Inflammatory macrophage treated with lipopolysaccharide for 1 hour (primary cell): ENCODE data around the gene PDLIM5.
A peak's percentile ranks its signal among the peaks of the same experiment; 100 is the strongest.
"Not testable (repeated sequence)": the region's sequence is repeated elsewhere in the genome, so short reads cannot be mapped to it uniquely, and the experiment has no call there.

Source experiments
- DNase-seq, 2 donors: peaks; one replicate each; pipeline ENCODE4 v3.0.0-alpha.2; 2020 to 2022

Gene PDLIM5

DNA sequence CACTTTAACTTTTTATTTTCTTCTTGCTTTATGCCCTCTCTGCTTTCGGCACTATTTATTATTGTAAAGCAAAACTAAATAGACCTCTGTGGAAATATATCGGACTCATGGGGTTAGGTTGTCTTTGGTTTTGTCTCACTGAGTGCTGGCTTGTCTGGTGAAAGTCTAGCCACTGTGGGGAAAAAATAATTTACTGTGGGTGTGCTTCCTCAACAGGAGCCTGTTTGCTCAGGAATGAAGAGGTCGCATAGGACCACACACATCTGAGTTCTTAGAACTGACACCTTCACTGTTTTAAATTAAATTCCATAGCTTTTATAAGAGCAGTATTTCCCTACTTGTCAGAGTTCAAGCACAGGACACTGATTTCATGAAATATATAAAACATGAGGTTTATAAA, 203.0 kb downstream of the PDLIM5 start:
- no peak for DNase-seq

- DNase-seq: no peak
Observed at GRCh38 chr4:94660614-94661013, 208.9 kb downstream of the PDLIM5 start.

- not testable (repeated sequence) for DNase-seq
Observed at GRCh38 chr4:94665021-94665420, 213.3 kb downstream of the PDLIM5 start.

DNA sequence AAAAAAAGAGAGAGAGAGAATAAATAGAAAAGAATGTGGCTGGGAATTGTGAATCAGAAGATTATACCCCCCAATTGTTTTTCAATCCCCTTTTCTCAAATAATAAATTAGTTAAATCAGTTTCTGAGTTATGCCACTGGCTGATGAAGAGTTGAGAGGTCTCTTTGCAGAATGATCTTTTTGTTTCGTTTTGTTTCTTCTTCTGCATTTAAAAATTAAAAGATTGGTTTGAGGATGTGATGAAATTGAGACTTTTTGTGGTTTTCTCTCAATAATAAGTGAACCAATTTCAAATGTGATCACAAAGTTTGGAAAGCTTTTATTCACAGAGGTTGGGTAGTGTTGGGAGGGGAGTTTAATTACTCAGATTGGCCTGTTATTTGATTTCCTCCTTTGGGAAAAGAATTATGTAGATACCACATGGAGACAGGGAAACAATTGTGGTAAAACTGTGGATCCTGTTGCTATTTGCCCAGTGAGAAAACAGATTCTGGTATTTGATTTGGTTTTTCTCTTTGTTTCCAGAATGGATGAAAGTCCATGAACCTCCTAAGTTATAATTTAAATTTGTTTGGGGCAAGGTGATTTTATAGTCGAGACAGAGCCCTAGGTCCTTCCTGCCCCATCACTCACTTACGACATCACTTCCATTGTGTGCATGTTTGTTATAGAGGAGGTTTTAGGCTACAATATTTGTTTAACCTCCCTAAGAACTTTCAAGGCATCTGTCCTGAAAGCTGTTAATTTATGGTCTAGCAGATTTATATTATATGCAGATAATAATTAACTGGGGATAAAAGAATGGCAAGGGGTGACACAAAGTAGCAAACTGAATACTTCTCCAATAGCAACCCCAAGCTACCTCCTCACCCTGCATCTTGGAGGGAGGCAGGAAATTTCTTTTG, 214.0 kb downstream of the PDLIM5 start:
- DNase-seq: no peak

DNA sequence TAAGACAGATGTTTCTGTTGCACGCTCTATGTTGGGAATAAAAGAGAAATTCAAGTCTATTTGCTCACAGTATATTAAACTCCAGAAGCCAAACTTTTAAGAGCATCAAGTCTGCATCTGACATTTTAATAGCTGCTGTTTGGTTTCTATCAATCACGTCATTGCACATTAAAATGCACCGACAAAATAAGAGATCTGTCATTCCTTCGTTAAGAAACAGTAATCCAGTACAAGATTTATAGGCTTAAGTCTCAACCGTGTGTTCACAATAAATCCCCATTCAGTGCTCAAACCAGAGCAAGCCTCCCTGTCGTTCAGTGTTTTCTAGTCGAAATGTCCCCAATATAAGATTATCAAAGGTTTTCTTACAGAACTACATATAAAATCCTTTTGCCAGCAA, 217.0 kb downstream of the PDLIM5 start:
- no peak for DNase-seq

- DNase-seq: no peak
Observed at GRCh38 chr4:94669672-94670664, 218.2 kb downstream of the PDLIM5 start.

DNA sequence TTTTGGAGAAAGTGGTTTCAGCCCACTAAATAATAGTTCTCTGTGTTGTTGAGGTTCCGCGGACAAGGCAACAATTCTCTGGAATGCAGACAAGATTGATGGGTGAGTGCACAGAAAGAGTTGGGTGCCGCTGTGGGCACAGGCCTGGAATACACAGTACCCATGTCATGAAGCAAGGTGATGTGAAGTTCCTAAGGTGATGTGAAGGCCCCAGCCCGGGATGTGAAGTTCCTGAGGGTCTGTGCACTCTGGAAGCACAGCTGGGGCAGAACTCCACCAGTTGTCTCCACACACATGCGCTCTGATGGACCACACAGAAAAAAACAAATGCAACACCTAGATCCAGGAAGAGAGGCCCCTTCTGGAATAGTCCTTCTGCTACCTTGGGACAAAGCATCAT, 219.4 kb downstream of the PDLIM5 start:
- DNase-seq: no peak

DNA sequence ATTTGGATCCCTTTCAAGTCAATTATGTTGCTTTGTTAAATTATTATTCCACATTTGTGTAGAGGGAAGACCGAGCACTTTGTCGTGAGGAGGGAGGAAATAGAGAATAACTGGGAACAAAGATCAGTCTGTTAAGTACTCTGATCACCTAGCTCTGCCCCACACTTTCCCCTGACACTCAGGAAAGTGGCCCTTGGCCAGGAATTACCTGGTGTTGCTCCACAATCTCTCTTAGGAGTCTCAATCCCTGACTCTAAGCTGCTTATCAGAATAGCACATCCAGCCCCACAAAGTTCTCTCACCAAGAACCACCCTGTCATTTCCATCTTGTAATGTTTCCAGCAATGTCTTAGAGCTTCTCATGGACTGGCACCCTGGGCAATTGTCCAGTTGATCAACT, 222.2 kb downstream of the PDLIM5 start:
- no peak for DNase-seq

- no peak for DNase-seq
Observed at GRCh38 chr4:94676970-94677369, 225.2 kb downstream of the PDLIM5 start.

DNA sequence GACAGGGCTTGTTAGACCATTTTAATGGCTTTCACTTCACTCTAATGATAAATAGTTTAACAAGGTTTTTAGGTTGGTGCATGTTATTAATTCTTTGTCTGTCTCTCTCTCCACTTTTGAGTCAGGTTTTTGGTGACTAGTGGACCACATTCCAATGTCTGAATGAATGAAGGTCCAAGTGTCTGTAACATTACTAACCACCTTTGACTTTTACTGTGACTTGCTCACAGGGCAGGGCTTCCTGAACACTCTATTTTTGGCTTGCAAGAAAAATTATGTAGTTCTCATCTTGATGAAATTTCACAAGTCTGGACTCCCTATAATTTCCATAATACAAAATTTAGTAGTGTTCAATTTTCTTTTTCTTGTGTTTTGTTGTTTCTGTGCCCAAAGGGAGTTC, 227.2 kb downstream of the PDLIM5 start:
- DNase-seq: no peak

DNA sequence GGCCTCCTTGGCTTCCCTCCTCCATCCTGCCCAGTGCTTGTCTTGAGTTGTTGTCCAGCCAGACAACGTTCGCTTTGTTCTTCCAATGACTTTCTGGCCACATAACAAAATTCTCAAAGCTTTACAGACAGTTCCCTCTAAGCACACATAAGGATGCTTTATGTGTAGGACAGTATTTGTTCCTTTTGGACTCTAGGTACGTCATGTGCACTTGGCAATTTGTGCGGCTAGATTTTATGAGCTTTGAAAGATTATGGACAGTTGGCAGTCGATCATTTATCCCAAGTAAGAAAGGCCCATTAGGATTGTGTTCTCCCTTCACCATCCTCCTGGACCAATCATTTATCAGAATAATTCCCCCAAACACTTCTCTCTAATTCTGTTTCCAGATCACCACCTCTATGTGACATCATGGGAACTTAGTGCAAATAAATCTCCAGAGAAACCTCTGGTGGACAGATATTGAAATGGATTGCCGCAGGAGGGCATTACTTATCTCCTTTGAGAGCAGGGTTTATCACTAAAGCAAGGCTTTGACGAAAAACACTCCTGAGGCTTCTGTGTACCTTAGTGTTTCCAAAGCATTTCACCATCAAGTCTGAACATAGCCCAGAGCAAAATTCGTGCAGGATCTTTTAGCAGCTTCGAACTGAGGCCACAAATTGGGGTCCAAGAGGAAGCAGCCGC, 228.6 kb downstream of the PDLIM5 start:
- no peak for DNase-seq

DNA sequence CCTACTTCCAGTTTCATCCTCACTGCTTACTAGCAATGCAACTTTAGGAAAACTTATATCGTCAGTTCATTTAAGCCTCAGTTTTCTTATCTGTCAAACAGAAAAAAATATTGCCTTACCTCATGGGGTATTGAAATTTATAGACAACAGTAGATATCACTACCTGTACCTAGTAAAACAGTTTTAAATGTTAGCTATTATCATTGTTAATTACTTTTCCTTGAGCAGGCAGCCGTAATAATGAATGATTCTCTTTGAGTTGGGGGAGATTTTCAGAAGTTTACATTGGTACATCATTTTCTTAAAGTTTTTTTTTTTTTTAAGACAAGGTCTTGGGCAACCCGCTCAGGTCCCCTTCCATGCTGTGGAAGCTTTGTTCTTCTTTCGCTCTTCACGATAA, 234.3 kb downstream of the PDLIM5 start:
- DNase-seq: no peak

- DNase-seq: peak in 1 of 2 donors; percentile 18
Observed at GRCh38 chr4:94689155-94689860, 237.6 kb downstream of the PDLIM5 start.

DNA sequence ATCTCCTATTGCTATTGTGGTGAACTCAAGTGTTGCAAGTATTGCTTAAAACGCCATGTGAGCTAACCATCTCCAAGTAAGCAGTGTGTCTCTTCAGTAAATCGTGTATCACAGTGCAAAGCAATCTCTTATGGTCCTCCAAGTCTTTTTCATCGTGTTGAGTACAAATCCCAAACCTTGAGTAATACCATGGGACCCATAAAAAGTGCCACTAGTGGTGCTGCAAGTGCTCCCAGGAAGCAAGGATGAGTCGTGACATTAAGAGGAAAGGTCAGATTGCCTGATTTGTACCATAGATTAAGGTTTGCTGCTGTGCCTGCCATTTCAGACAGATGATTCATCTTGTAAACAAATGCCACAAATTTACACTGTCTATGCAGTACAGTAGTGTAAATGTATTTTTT, 239.1 kb downstream of the PDLIM5 start:
- no peak for DNase-seq

GRCh38 chr4:94691552-94691951, 239.8 kb downstream of the PDLIM5 start:
- DNase-seq: no peak

DNA sequence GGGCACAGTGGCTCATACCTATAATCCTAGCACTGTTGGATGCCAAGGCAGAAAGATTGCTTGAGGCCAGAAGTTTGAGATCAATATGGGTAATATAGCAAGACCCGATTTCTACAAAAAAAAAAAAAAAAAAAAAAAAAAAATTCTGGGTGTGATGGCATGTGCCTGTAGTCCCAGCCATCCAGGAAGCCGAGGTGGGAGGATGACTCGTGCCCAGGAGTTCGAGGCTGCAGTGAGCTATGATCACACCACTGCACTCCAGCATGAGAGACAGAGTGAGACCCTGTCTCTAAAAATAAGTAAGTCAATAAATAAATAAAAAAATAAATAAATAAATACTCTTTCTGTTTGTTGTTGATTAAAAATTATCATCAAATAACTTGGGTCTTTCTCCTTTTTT, 243.6 kb downstream of the PDLIM5 start:
- DNase-seq: peak in 1 of 2 donors; percentile 11

DNA sequence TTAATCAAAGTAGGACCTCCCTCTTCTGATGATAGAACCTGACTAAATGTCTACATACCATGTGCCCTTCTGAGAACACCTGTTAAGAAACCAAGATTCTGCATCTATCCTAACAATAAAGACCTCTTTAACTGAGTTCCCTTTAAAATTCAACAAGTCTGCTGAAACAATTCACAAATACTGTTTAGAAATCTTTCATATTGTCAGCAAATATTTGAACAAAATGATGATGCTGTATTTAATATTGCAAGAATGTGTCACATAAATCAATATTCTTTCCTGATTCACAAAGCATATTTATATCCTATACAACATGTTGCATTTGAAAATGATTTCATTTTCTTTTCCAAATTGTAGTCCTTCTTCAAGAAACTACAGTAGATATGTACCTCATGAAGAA, 246.4 kb downstream of the PDLIM5 start:
- no peak for DNase-seq

DNA sequence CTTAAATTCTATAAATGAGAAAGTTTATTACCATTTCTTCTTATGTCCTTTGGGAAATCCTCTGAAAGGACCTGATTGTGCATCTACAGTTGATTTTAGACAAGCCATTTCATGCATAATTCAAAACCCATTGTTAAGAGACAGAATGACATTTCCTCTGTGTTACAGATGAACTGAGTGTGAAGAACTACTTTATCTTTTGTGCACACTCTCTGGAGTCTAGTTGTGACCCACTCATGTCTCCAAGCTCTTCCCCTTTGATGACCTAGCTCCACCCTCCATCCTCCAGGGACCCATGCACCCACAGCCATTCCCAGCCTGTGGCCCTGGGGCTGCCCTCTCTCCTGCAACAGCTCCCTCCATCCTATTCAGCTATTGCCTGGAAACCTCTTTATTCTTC, 248.6 kb downstream of the PDLIM5 start:
- DNase-seq: no peak

DNA sequence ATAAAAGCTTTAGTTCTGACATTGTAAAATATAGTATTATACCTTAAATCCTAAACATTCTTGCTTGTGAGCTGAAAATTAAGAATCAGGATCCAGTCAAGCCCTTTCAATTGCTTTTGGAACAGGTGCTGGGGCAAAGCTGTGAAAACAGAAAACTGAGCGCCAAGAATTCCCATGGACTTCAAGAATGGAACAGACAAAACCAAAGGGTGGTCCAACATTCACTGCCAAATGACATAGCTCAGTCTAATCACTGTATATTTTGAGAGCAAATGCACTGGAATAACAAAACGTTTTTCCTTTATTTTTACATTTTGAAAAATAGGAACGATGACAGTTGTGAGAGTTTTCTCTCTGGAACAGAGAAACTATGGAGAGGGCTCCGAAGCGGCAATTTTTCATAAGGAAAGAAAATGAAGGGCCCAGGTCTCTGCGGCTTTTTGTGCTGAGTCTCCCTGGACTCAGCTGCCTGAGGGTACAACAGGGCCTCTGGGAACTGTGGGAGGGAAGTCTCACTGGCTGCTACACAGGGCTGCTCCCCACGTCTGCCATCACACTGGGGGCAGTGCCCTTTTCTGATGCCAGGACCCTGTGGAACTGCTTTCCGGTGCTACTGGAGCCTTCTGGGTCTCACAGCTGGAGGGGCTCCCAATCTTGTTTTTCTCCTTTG, 250.0 kb downstream of the PDLIM5 start:
- DNase-seq: no peak

DNA sequence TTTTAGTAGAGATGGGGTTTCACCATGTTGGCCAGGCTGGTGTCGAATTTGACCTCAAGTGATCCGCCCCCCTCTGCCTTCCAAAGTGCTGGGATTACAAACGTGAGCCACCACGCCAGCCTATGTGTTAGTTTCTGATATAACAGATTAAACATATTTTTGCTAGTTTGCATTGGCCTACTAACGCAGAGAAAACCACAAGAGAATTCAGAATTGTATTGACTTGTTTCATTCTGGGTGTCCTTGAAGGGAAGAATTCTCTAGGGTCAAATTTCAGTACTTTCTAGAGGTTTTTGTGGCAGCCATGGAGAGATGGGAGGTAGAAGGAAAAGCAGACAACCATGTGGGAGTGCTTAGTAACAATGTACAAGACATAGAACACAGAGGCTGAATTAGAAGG, 259.9 kb downstream of the PDLIM5 start:
- no peak for DNase-seq

DNA sequence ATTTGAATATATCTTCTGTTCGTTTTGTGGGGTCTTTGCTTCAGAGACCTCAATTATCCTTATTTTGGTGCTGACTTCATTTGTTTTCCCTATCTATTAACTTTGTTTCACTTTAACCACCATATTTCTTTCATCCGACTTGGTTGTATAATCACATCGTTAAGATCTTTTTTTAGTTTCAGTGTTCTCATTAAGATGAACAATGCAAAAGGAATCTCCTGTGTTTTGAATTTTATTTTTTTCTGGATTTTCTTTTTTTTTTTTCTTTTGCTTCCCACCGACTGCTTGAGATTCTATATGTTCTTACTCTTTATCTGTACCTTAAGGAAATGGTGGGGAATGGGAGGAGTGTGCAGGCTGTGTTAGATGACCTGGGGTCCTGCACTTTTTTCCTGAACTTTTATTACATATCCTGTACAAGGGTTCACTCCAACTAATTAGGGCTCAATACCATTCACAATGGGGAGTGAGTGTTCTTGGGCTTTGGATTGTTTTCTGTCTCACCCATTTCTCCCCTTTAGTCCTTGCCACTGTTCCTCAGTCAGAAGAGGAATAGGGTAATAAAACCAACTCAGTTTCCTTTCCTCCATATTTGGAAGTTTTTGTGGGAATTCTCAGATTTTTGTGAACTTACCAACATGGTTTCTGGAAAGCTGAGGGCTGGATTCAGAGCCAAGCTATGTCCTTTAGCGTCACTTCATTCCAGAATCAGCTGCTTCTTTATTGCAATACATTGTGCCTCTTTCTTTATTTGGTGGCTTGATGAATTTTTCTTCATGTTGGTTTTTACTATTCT, 262.8 kb downstream of the PDLIM5 start:
- no peak for DNase-seq
